ENCODE measurements around the gene RPGRIP1L. TPM values are rescaled to one million over a fixed set of nuclear protein-coding genes. Genes with fewer than 3 reads are reported as not detected.

Gene RPGRIP1L
- total and polyA plus RNA-seq, 3 donors from 2014 or later = 22.0 to 37.4 (median 23.0) TPM

DNA sequence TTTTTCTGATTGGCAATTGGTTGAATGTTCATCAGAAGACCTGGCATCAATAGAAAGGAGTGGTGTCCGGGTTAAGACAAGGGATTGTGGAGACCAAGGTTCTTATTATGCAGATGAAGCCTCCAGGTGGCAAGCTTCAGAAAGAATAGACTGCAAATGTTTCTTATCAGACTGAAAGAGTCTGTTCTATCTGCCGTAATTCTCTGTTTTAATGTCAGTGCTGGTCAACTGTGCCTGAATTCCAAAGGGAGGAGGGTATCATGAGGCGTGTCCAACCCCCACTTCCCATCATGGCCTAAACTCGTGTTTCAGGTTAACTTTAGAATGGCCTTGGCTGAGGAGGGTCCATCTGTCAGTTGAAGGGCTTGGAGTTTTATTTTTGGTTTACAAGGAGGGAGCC is 140.2 kb downstream of the RPGRIP1L start:
- H3K27ac ChIP-seq = no peak overlapping the region
- H3K4me3 ChIP-seq = no peak overlapping the region
- no peaks in the 10 kb centered on the region for H3K9me3 ChIP-seq
- no peaks in the 10 kb centered on the region for H3K4me1 ChIP-seq
- H3K36me3 ChIP-seq (ENCODE audit: low read depth, missing control alignments) = no peaks in the 10 kb centered on the region
- WGBS, 2 donors = 59 to 68% methylated on average over 4 of the region's 4 CpGs
- no peak for DNase-seq
- TF ChIP-seq CTCF (IDR thresholded peaks at IDR 0.05) (no peak), POLR2A (IDR thresholded peaks at IDR 0.05) (no peak)
- intact Hi-C loops (cut with DNase I; ENCODE audit: low total_unique reads) = no loop called here
- H3K27me3 ChIP-seq = no peaks in the 10 kb centered on the region

DNA sequence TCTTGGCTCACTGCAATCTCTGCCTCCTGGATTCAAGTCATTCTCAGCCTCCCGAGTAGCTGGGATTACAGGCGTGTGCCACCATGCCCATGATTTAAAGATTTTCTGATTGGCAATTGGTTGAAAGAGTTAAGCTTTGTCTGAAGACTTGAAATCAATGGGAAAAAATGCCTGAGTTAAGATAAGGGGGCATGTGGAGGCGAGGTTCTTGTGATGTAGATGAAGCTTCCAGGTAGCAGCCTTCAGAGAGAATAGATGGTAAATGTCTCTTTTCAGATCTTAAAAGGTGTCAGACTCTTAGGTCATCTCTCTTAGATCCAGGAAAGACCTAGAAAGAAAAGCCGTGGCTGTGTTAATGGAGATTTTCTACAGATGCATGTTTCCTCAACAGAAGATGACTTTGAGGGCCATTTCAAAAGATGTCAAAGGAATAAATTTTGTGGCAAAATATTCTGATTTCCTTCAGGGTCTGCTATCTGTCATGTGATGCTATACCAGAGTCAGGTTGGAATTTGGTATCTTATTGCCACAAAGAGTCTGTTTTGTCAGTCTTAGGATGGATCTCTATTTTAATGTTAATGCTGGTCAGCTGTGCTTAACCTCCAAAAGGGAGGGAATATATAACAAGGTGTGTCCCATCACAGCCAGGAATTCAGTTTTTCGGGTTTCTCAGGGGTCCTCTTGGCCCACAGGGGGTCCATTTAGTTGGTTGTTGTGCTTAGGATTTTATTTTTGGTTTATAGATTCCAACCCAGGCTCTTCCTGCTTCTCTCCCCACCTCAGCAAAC is 142.4 kb downstream of the RPGRIP1L start:
- Histone ChIP-seq H3K4me1 (no peaks in the 10 kb centered on the region), H3K27ac (no peak overlapping the region), H3K9me3 (no peaks in the 10 kb centered on the region), H3K36me3 (ENCODE audit: low read depth, missing control alignments) (no peaks in the 10 kb centered on the region), H3K4me3 (no peak overlapping the region), H3K27me3 (no peaks in the 10 kb centered on the region)
- intact Hi-C loops (cut with DNase I; ENCODE audit: low total_unique reads) = no loop called here
- WGBS, 2 donors = 85 to 90% methylated on average over 5 of the region's 5 CpGs
- no peak for DNase-seq
- TF ChIP-seq POLR2A (IDR thresholded peaks at IDR 0.05) = no peak
- TF ChIP-seq CTCF (IDR thresholded peaks at IDR 0.05) = no peak

GRCh38 chr16:53559270-53559951 is 144.2 kb downstream of the RPGRIP1L start:
- DNase-seq = no peak
- Histone ChIP-seq H3K27ac (no peak overlapping the region), H3K36me3 (ENCODE audit: low read depth, missing control alignments) (no peaks in the 10 kb centered on the region), H3K4me1 (no peaks in the 10 kb centered on the region), H3K27me3 (no peaks in the 10 kb centered on the region), H3K4me3 (no peak overlapping the region), H3K9me3 (no peaks in the 10 kb centered on the region)
- intact Hi-C loops (cut with DNase I; ENCODE audit: low total_unique reads) = no loop called here
- TF ChIP-seq CTCF (IDR thresholded peaks at IDR 0.05) (no peak), POLR2A (IDR thresholded peaks at IDR 0.05) (no peak)
- WGBS, 2 donors = 77 to 81% methylated on average over 5 of the region's 5 CpGs

- no peaks in the 10 kb centered on the region for H3K4me1 ChIP-seq
- no peak overlapping the region for H3K27ac ChIP-seq
- TF ChIP-seq POLR2A (IDR thresholded peaks at IDR 0.05) (no peak), CTCF (IDR thresholded peaks at IDR 0.05) (no peak)
- H3K27me3 ChIP-seq = no peaks in the 10 kb centered on the region
- H3K36me3 ChIP-seq (ENCODE audit: low read depth, missing control alignments) = no peaks in the 10 kb centered on the region
- no peak overlapping the region for H3K4me3 ChIP-seq
- 91 to 95% methylated on average over 5 of the region's 5 CpGs for WGBS, 2 donors
- intact Hi-C loops (cut with DNase I; ENCODE audit: low total_unique reads) = no loop called here
- no peak for DNase-seq
- no peaks in the 10 kb centered on the region for H3K9me3 ChIP-seq
These were observed 144.9 kb downstream of the RPGRIP1L start for GRCh38 chr16:53558710-53559109.
